GM20000 (cell line): ENCODE results near the gene RAPH1.
"Not testable (repeated sequence)": the region's sequence is repeated elsewhere in the genome, so short reads cannot be mapped to it uniquely, and the experiment has no call there.

Source experiments
- DNase-seq: peaks from one replicate; pipeline ENCODE4 v3.0.0; 2012; ENCODE audit warnings: low spot score
- CTCF ChIP-seq: IDR thresholded peaks from 2 replicates; pipeline ENCODE4 v1.5.1; 2012; ENCODE audit warnings: mild to moderate bottlenecking, control low read depth; ENCODE audit errors: extremely low read depth, missing control alignments

RAPH1 gene

GRCh38 chr2:203533676-203534591, 1.2 kb downstream of the RAPH1 start:
- TF ChIP-seq CTCF, result no peak
- peak; percentile 46 for DNase-seq

GRCh38 chr2:203532957-203533658, 2.0 kb downstream of the RAPH1 start:
- no peak for DNase-seq
- TF ChIP-seq CTCF, result no peak

GRCh38 chr2:203527719-203528118, 7.4 kb downstream of the RAPH1 start:
- DNase-seq, result no peak
- TF ChIP-seq CTCF, result no peak

- DNase-seq, result not testable (repeated sequence)
These were observed 21.8 kb downstream of the RAPH1 start for GRCh38 chr2:203513268-203513667.

GRCh38 chr2:203510941-203511305, 24.2 kb downstream of the RAPH1 start:
- no peak for TF ChIP-seq CTCF
- DNase-seq, result no peak

GRCh38 chr2:203510256-203510940, 24.7 kb downstream of the RAPH1 start:
- no peak for DNase-seq
- no peak for TF ChIP-seq CTCF

- DNase-seq, result not testable (repeated sequence)
These were observed 31.6 kb downstream of the RAPH1 start for GRCh38 chr2:203503460-203503859.

GRCh38 chr2:203501873-203502272, 33.2 kb downstream of the RAPH1 start:
- TF ChIP-seq CTCF, result no peak

More at GRCh38 chr2:203501873-203502272, 33.2 kb downstream of the RAPH1 start:
- no peak for DNase-seq
